Neural cell (in vitro differentiated cells): ENCODE measurements around the gene KRT9. TPM values are rescaled to one million over a fixed set of nuclear protein-coding genes. Genes with fewer than 3 reads are reported as not detected.

ENCODE experiments used
- H2AFZ ChIP-seq: fragments of 200-600, 300-800 bp; sonication (generic), shearing (Covaris generic); 2 replicates; pipeline ENCODE4 v1.6.0; 2014; ENCODE audit warnings: low read depth, mild to moderate bottlenecking, antibody characterized with exemption, low read length, moderate library complexity
- H3F3A ChIP-seq: fragments of 200-600 bp; shearing (Covaris generic); 2 replicates; pipeline ENCODE4 v1.6.1; 2016; ENCODE audit warnings: mild to moderate bottlenecking, moderate library complexity, mixed read lengths, antibody characterized with exemption, low read length; ENCODE audit not compliant: insufficient read depth, poor library complexity, severe bottlenecking
- H3K27ac ChIP-seq: fragments of 200-600, 300-800 bp; sonication (generic), shearing (Covaris generic); 2 replicates; pipeline ENCODE4 v1.5.1; 2014; ENCODE audit warnings: mild to moderate bottlenecking, low read length, moderate library complexity
- H3K27me3 ChIP-seq: fragments of 300-800, 200-600 bp; sonication (generic), shearing (Covaris generic); 2 replicates; pipeline ENCODE4 v1.6.0; 2014; ENCODE audit warnings: mild to moderate bottlenecking, low read depth, low read length, moderate library complexity; ENCODE audit not compliant: insufficient read depth
- H3K36me3 ChIP-seq: fragments of 300-800, 200-600 bp; sonication (generic), shearing (Covaris generic); 2 replicates; pipeline ENCODE4 v1.5.1; 2014; ENCODE audit warnings: mild to moderate bottlenecking, antibody characterized with exemption, low read length, moderate library complexity; ENCODE audit not compliant: insufficient read depth
- H3K4me2 ChIP-seq: fragments of 300-800, 200-600 bp; sonication (generic), shearing (Covaris generic); 2 replicates; pipeline ENCODE4 v1.6.0; 2014; ENCODE audit warnings: mild to moderate bottlenecking, low read length
- H3K4me3 ChIP-seq: fragments of 300-800, 200-600 bp; sonication (generic), shearing (Covaris generic); 2 replicates; pipeline ENCODE4 v1.5.1; 2014; ENCODE audit warnings: mild to moderate bottlenecking, low read length, moderate library complexity
- H3K79me2 ChIP-seq: fragments of 200-600 bp; shearing (Covaris generic); replicated peaks from 2 replicates; pipeline ENCODE4 v1.6.0; 2014; ENCODE audit warnings: mild to moderate bottlenecking, low read length, moderate library complexity; ENCODE audit not compliant: insufficient read depth
- H3K9ac ChIP-seq: fragments of 300-800, 200-600 bp; sonication (generic), shearing (Covaris generic); 2 replicates; pipeline ENCODE4 v1.6.1; 2016; ENCODE audit warnings: mild to moderate bottlenecking, low read length, mixed read lengths
- H3K9me2 ChIP-seq: fragments of 200-600 bp; shearing (Covaris generic); 2 replicates; pipeline ENCODE4 v1.6.1; 2016; ENCODE audit warnings: mild to moderate bottlenecking, low read length, mixed read lengths; ENCODE audit not compliant: insufficient read depth
- H3K9me3 ChIP-seq: fragments of 200-600, 300-800 bp; sonication (generic), shearing (Covaris generic); 2 replicates; pipeline ENCODE4 v1.6.1; 2016; ENCODE audit warnings: mild to moderate bottlenecking, mixed run types, low read length, moderate library complexity, mixed read lengths
- H4K20me1 ChIP-seq: fragments of 200-600 bp; shearing (Covaris generic); 2 replicates; pipeline ENCODE4 v1.6.1; 2016; ENCODE audit warnings: mild to moderate bottlenecking, mixed run types; ENCODE audit not compliant: insufficient read depth
- EP300 ChIP-seq: fragments of 450-650 bp; conservative IDR thresholded peaks from 2 replicates; pipeline ENCODE4 v1.6.1; 2014; ENCODE audit warnings: antibody characterized with exemption, mild to moderate bottlenecking, moderate library complexity; ENCODE audit not compliant: poor library complexity, severe bottlenecking
- EZH2 ChIP-seq: fragments of 200-600, 300-800 bp; shearing (Covaris generic), sonication (generic); IDR thresholded peaks from 2 replicates; pipeline ENCODE4 v1.6.1; 2014; ENCODE audit warnings: antibody characterized with exemption, low read length, borderline replicate concordance, mild to moderate bottlenecking; ENCODE audit not compliant: insufficient read depth, poor library complexity, severe bottlenecking
- MXI1 ChIP-seq: fragments of 450-650 bp; conservative IDR thresholded peaks from 2 replicates; pipeline ENCODE4 v1.6.1; 2014; ENCODE audit warnings: antibody characterized with exemption, mild to moderate bottlenecking; ENCODE audit not compliant: poor library complexity, severe bottlenecking
- POLR2AphosphoS5 ChIP-seq: IDR thresholded peaks from 2 replicates; pipeline ENCODE4 v1.6.1; 2012
- RAD21 ChIP-seq: fragments of 450-650 bp; conservative IDR thresholded peaks from 2 replicates; pipeline ENCODE4 v1.6.1; 2014; ENCODE audit warnings: antibody characterized with exemption, mild to moderate bottlenecking, moderate library complexity
- SMC3 ChIP-seq: fragments of 450-650 bp; conservative IDR thresholded peaks from 2 replicates; pipeline ENCODE4 v1.6.1; 2014; ENCODE audit warnings: antibody characterized with exemption, mild to moderate bottlenecking, moderate library complexity; ENCODE audit not compliant: poor library complexity
- TAF1 ChIP-seq: IDR thresholded peaks from 2 replicates; pipeline ENCODE4 v1.6.1; 2012; ENCODE audit warnings: low read depth
- polyA plus RNA-seq: library from polyadenylated mRNA; depleted of rRNA; stranded (reverse); fragments of >200 nt; gene quantifications from 2 replicates; pipeline ENCODE4 v1.2.3, GENCODE V29; 2014
- TF ChIP-seq, protein P1 (sequence below): fragments of 450-650 bp; IDR thresholded peaks from 2 replicates; pipeline ENCODE4 v1.5.1; 2014; ENCODE audit warnings: antibody characterized with exemption, mild to moderate bottlenecking, moderate library complexity; ENCODE audit not compliant: poor library complexity, severe bottlenecking
- TF ChIP-seq, protein P2 (sequence below): IDR thresholded peaks from 2 replicates; pipeline ENCODE4 v1.6.1; 2012; ENCODE audit warnings: borderline replicate concordance

The KRT9 gene
- polyA plus RNA-seq, 1 donor from 2014 or later, result not detected

DNA sequence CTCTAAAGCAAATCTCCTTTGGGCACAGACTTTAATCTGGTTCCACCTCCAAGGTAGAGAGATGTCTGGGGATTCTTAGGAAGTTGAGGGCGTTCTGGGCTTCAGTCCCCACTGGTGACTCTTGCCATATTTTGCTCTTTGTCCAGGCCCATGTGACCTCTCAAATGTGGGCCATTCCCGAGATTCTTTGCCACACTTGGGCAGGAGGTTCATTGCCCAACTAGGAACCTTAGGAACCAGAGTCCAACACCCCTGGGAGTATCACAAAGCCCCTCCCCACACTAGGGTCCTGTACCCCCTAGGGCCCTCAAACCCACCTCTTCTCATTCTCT, 8.4 kb upstream of the KRT9 start:
- Histone ChIP-seq H3K36me3 (no peaks in the 10 kb centered on the region), H3K9me2 (no peaks in the 10 kb centered on the region), H2AFZ (no peak overlapping the region), H3K4me3 (no peak overlapping the region), H3K9me3 (no peaks in the 10 kb centered on the region), H3K9ac (no peak overlapping the region), H3K27me3 (no peaks in the 10 kb centered on the region), H3F3A (no peaks in the 10 kb centered on the region), H3K27ac (no peak overlapping the region), H4K20me1 (no peaks in the 10 kb centered on the region), H3K4me2 (no peak overlapping the region), H3K79me2 (no peaks in the 10 kb centered on the region)
- TF ChIP-seq MXI1 (no peak), RAD21 (no peak), SMC3 (no peak), EP300 (no peak), POLR2AphosphoS5 (no peak), TAF1 (no peak), EZH2 (no peak)
- TF ChIP-seq, protein P1, sequence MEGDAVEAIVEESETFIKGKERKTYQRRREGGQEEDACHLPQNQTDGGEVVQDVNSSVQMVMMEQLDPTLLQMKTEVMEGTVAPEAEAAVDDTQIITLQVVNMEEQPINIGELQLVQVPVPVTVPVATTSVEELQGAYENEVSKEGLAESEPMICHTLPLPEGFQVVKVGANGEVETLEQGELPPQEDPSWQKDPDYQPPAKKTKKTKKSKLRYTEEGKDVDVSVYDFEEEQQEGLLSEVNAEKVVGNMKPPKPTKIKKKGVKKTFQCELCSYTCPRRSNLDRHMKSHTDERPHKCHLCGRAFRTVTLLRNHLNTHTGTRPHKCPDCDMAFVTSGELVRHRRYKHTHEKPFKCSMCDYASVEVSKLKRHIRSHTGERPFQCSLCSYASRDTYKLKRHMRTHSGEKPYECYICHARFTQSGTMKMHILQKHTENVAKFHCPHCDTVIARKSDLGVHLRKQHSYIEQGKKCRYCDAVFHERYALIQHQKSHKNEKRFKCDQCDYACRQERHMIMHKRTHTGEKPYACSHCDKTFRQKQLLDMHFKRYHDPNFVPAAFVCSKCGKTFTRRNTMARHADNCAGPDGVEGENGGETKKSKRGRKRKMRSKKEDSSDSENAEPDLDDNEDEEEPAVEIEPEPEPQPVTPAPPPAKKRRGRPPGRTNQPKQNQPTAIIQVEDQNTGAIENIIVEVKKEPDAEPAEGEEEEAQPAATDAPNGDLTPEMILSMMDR, result no peak
- TF ChIP-seq, protein P2, sequence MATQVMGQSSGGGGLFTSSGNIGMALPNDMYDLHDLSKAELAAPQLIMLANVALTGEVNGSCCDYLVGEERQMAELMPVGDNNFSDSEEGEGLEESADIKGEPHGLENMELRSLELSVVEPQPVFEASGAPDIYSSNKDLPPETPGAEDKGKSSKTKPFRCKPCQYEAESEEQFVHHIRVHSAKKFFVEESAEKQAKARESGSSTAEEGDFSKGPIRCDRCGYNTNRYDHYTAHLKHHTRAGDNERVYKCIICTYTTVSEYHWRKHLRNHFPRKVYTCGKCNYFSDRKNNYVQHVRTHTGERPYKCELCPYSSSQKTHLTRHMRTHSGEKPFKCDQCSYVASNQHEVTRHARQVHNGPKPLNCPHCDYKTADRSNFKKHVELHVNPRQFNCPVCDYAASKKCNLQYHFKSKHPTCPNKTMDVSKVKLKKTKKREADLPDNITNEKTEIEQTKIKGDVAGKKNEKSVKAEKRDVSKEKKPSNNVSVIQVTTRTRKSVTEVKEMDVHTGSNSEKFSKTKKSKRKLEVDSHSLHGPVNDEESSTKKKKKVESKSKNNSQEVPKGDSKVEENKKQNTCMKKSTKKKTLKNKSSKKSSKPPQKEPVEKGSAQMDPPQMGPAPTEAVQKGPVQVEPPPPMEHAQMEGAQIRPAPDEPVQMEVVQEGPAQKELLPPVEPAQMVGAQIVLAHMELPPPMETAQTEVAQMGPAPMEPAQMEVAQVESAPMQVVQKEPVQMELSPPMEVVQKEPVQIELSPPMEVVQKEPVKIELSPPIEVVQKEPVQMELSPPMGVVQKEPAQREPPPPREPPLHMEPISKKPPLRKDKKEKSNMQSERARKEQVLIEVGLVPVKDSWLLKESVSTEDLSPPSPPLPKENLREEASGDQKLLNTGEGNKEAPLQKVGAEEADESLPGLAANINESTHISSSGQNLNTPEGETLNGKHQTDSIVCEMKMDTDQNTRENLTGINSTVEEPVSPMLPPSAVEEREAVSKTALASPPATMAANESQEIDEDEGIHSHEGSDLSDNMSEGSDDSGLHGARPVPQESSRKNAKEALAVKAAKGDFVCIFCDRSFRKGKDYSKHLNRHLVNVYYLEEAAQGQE, result no peak

DNA sequence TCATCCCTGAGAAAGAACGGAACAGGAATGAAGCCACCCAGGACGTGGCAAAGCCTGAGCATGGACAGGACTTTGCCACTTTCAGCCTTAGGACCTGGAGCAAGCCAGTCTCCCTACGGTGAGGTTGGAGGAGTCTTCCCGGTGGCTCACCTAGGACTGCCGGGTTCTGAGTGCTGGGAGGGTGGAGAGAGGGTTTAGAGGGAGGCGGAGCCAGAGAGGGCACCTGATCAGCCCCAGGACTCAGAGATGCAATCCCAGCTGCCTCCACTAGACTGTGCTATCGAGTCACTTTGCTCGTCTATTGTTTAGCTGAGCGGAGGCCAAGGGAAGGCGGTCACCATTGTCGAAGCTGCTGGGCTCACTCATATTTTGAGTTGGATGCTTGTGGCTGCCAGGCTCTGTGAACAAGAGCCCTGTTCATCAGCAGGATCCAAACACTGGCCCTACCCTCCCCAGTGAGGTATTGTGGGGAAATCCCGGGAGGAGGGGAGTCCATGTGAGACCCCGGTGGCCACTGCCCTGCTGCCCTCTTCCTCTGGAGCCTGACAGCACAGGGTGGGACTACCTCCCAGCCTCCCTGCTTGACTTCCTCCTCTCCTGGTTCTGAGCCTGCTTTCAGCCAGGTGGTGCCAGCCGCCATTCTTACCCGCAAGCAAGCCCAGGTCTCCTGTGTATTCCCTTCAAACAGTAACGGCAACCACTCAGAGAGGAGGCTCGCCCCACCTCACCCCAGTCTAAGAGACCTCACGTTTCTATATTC, 7.8 kb upstream of the KRT9 start:
- Histone ChIP-seq H3K27me3 (no peaks in the 10 kb centered on the region), H3K36me3 (no peaks in the 10 kb centered on the region), H3K9me3 (no peaks in the 10 kb centered on the region), H3K4me2 (no peak overlapping the region), H3F3A (no peaks in the 10 kb centered on the region), H3K79me2 (no peaks in the 10 kb centered on the region), H3K9me2 (no peaks in the 10 kb centered on the region), H3K9ac (no peak overlapping the region), H2AFZ (no peak overlapping the region), H3K27ac (no peak overlapping the region), H3K4me3 (no peak overlapping the region), H4K20me1 (no peaks in the 10 kb centered on the region)
- TF ChIP-seq, protein P1, result peak; percentile 46
- TF ChIP-seq POLR2AphosphoS5, result no peak
- no peak for TF ChIP-seq RAD21
